Activated CD8-positive, alpha-beta T cell treated with anti-CD3 and anti-CD28 coated beads for 36 hours (primary cell): ENCODE data around the gene USP17L22. TPM values are rescaled to one million over a fixed set of nuclear protein-coding genes. Genes with fewer than 3 reads are reported as not detected.

Source experiments
- total RNA-seq, 2 experiments: library from RNA; stranded (reverse); gene quantifications; one replicate each; pipeline ENCODE4 v1.2.3, GENCODE V29; 2021

The USP17L22 gene
- total RNA-seq, 2 experiments from 2014 or later: not detected

Other genes with a start within 250 kb of the USP17L22 start
- gene FAM90A26, start 97.2 kb upstream of the USP17L22 start, total RNA-seq: not detected
- gene USP17L10, start 57.0 kb upstream of the USP17L22 start, total RNA-seq: not detected
- not detected for gene USP17L11, start 52.2 kb upstream of the USP17L22 start, total RNA-seq
- not detected for gene USP17L12, start 47.5 kb upstream of the USP17L22 start, total RNA-seq
- gene USP17L13, start 42.7 kb upstream of the USP17L22 start, total RNA-seq: not detected
- gene USP17L15, start 33.2 kb upstream of the USP17L22 start, total RNA-seq: not detected
- not detected for gene USP17L17, start 23.7 kb upstream of the USP17L22 start, total RNA-seq
- not detected for gene USP17L18, start 19.0 kb upstream of the USP17L22 start, total RNA-seq
- gene USP17L19, start 14.2 kb upstream of the USP17L22 start, total RNA-seq: not detected
- not detected for gene USP17L20, start 9.5 kb upstream of the USP17L22 start, total RNA-seq
- not detected for gene USP17L21, start 4.7 kb upstream of the USP17L22 start, total RNA-seq
- gene USP17L24, start 57.5 kb downstream of the USP17L22 start, total RNA-seq: not detected
- not detected for gene USP17L25, start 62.3 kb downstream of the USP17L22 start, total RNA-seq
- not detected for gene USP17L26, start 67.0 kb downstream of the USP17L22 start, total RNA-seq
- gene USP17L5, start 71.8 kb downstream of the USP17L22 start, total RNA-seq: not detected
- gene USP17L27, start 76.5 kb downstream of the USP17L22 start, total RNA-seq: not detected
- not detected for gene USP17L28, start 81.3 kb downstream of the USP17L22 start, total RNA-seq
- gene USP17L29, start 86.0 kb downstream of the USP17L22 start, total RNA-seq: not detected
- not detected for gene USP17L30, start 95.5 kb downstream of the USP17L22 start, total RNA-seq
- not detected for gene DEFB131A, start 176.8 kb downstream of the USP17L22 start, total RNA-seq